Upper lobe of right lung (tissue), 1 donor: ENCODE results near the gene MYO7B. TPM values are rescaled to one million over a fixed set of nuclear protein-coding genes. Genes with fewer than 3 reads are reported as not detected.

Experiments used
- ATAC-seq: fragments of 200-7000 bp; cut with Tn5 transposase; one replicate; pipeline ENCODE4 v1.9.1; 2020; ENCODE audit warnings: mild to moderate bottlenecking, moderate library complexity
- DNase-seq: peaks from one replicate; pipeline ENCODE4 v3.0.0-alpha.2; 2020
- H3K27ac ChIP-seq: fragments of 200-600 bp; one replicate; pipeline ENCODE4 v1.8.0; 2022
- H3K27me3 ChIP-seq: fragments of 200-600 bp; one replicate; pipeline ENCODE4 v1.8.0; 2022; ENCODE audit warnings: mild to moderate bottlenecking
- H3K36me3 ChIP-seq: fragments of 200-600 bp; one replicate; pipeline ENCODE4 v1.8.0; 2022
- H3K4me1 ChIP-seq: fragments of 200-600 bp; one replicate; pipeline ENCODE4 v1.8.0; 2022
- H3K4me3 ChIP-seq: fragments of 200-600 bp; one replicate; pipeline ENCODE4 v1.8.0; 2022; ENCODE audit warnings: mild to moderate bottlenecking
- H3K9me3 ChIP-seq: fragments of 200-600 bp; one replicate; pipeline ENCODE4 v1.8.0; 2022
- intact Hi-C: fragments of 100-400 bp; cut with DNase I; formaldehyde crosslinking; loops from one replicate; pipeline ENCODE4 v1.11.0; 2022
- total RNA-seq: library from RNA; stranded (reverse); fragmentation: NEBNext Ultra II Directional; extraction: Animal tissue kit (Norgen Biotek cat#: 25700); gene quantifications from one replicate; pipeline ENCODE4 v1.2.1, GENCODE V29; 2021
- TF ChIP-seq, protein P1 (sequence below): fragments of 200-600 bp; IDR thresholded peaks from one replicate; pipeline ENCODE4 v1.8.0; 2022; ENCODE audit warnings: antibody characterized with exemption
- donor health status: DM: no; HTN: yes; CAD: no; lungs with severe emphysema.

The MYO7B gene
- total RNA-seq, 1 donor from 2014 or later, result 2.2 TPM

DNA sequence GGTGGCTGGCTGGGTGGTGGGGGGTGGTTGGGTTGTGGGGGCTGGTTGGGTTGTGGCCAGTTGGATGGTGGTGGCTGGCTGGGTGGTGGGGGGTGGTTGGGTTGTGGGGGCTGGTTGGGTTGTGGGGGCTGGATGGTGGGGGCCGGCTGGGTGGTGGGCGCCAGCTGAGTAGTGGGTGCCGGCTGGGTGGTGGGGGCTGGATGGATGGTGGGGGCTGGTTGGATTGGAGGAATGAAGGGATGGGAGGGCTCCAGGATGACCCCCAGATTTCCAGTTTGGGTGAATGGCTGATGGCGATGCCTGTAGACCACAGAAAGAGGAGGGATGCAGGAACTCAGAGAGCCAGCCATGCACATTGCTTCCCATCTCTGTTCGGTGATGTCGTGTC lies 83.7 kb downstream of the MYO7B start:
- Histone ChIP-seq H3K9me3 (no peaks in the 10 kb centered on the region), H3K4me1 (no peaks in the 10 kb centered on the region), H3K36me3 (no peaks in the 10 kb centered on the region), H3K4me3 (no peak overlapping the region), H3K27ac (no peak overlapping the region), H3K27me3 (no peaks in the 10 kb centered on the region)
- intact Hi-C loops, result no loop called here
- ATAC-seq (no peak), DNase-seq (no peak)
- TF ChIP-seq, protein P1, sequence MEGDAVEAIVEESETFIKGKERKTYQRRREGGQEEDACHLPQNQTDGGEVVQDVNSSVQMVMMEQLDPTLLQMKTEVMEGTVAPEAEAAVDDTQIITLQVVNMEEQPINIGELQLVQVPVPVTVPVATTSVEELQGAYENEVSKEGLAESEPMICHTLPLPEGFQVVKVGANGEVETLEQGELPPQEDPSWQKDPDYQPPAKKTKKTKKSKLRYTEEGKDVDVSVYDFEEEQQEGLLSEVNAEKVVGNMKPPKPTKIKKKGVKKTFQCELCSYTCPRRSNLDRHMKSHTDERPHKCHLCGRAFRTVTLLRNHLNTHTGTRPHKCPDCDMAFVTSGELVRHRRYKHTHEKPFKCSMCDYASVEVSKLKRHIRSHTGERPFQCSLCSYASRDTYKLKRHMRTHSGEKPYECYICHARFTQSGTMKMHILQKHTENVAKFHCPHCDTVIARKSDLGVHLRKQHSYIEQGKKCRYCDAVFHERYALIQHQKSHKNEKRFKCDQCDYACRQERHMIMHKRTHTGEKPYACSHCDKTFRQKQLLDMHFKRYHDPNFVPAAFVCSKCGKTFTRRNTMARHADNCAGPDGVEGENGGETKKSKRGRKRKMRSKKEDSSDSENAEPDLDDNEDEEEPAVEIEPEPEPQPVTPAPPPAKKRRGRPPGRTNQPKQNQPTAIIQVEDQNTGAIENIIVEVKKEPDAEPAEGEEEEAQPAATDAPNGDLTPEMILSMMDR, result no peak

DNA sequence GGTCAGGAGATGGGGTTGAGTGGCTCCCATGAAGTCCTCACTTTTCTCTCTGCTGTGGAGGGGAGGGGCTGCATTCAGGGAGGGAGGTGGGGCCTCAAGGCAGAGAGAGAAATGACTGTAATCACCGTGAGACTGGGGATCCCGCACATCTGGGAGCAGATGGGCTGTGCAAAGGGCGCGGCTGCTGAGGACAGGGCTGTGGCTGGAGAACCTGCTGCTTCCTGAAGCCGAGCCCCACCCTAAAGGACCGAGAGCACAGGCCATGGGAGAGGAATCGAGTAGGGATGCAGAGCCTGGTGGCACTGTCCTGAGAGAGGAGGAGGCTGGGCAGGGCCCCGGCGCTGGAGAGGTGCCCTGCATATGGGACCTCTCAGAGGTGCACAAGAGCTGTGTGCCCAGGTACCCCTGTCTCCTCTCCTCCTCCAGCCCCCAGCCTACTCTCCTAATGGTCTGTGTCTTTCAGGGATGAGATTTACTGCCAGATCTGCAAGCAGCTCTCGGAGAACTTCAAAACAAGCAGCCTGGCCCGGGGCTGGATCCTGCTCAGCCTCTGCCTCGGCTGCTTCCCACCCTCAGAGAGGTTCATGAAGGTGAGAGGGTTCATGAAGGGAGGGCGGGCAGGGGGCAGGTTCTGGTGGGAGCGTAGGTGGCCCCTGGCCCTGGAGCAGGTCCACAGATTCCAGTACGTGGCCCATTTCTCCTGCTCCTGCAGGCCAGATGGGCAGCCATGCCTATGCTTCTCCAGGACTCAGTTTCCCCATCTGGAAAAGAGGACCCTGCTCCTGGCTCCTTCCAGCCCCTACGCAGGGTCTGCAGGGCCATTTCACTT lies 84.6 kb downstream of the MYO7B start:
- H3K27me3 ChIP-seq, result no peaks in the 10 kb centered on the region
- H3K9me3 ChIP-seq, result no peaks in the 10 kb centered on the region
- no peaks in the 10 kb centered on the region for H3K36me3 ChIP-seq
- H3K27ac ChIP-seq, result no peak overlapping the region
- DNase-seq (peak; percentile 52), ATAC-seq (no peak)
- H3K4me1 ChIP-seq, result no peaks in the 10 kb centered on the region
- intact Hi-C loops, result no loop called here
- TF ChIP-seq, protein P1, result no peak
- H3K4me3 ChIP-seq, result no peak overlapping the region

DNA sequence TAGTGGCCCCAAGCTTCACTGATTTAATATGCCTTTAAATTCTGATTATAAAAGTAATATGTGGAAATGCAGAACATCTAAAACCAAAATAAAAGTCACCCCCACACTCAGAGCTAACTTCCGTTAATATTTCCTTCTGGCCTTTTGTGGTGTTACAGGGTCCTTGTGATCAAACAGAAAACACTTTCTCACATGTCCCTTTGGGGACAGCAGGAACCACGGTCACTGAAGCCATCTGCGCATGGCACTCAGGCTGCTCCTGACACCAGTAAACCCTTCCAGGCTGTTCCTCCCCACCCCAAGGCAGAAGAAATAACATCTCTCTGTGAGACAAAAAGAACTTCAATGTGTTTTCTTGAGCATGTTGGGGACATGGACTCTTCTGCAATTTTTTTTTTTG lies 85.4 kb downstream of the MYO7B start:
- Histone ChIP-seq H3K27me3 (no peaks in the 10 kb centered on the region), H3K36me3 (no peaks in the 10 kb centered on the region), H3K9me3 (no peaks in the 10 kb centered on the region), H3K4me1 (no peaks in the 10 kb centered on the region), H3K4me3 (no peak overlapping the region), H3K27ac (no peak overlapping the region)
- TF ChIP-seq, protein P1, result no peak
- intact Hi-C loops, result no loop called here
- DNase-seq (no peak), ATAC-seq (no peak)

DNA sequence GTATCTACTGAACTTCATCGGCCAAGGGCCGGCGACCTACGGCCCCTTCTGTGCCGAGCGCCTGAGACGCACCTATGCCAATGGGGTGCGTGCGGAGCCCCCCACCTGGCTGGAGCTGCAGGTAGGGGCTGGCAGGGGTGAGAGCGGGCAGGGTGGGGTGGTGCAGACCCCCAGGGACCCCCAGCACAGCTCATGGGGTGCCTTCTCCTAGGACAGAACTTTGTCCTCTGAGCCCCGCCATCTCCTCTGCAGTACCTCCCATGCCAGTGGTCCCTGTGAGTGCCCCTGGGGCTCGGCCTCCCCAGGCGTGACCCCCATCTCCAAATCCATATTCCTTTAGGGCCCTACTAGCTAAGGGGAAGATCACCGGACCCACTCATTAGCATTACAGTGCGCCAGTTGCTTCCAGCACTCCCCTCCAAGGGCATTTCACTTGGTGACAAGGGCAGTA lies 86.5 kb downstream of the MYO7B start:
- no peaks in the 10 kb centered on the region for H3K36me3 ChIP-seq
- H3K27me3 ChIP-seq, result no peaks in the 10 kb centered on the region
- H3K27ac ChIP-seq, result no peak overlapping the region
- TF ChIP-seq, protein P1, result no peak
- ATAC-seq, result no peak
- intact Hi-C loops, result no loop called here
- H3K4me1 ChIP-seq, result no peaks in the 10 kb centered on the region
- no peak overlapping the region for H3K4me3 ChIP-seq
- peak; percentile 34 for DNase-seq
- no peaks in the 10 kb centered on the region for H3K9me3 ChIP-seq

DNA sequence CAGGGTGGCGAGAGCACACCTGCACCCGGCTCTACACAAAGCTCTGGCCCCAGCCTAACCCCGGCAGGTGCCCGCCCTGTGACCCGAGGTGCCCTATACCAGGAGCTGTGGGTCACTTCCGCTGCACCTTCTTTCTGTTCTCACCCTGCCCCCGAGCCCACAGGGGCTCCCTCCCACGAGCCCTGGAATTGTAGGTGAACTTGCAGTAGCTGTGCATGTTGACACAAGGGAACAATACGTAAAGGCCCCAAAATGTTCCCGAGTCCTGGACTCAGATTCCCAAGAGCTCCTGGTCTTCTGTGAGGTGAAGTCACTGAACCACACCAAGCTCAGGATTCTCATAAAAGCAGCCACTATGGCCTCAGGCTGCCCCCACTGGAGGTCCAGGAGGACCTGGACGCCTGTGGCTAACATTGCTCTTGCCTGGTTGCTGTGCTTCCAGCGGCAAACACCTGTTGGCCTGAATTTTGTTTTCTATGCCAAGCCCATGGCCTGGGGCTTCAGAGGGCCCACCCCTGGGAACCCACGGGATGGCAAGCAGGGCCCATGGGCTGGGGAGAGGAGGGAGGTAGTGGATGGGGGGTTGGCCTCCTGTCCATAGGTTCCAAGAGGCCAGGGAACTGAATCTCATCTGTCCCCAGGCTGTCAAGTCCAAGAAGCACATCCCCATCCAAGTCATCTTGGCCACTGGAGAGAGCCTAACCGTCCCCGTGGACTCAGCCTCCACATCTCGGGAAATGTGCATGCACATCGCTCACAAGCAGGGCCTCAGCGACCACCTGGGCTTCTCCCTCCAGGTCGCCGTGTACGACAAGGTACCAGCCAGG lies 87.3 kb downstream of the MYO7B start:
- Histone ChIP-seq H3K27ac (no peak overlapping the region), H3K4me1 (no peaks in the 10 kb centered on the region), H3K36me3 (no peaks in the 10 kb centered on the region), H3K9me3 (no peaks in the 10 kb centered on the region), H3K27me3 (no peaks in the 10 kb centered on the region), H3K4me3 (no peak overlapping the region)
- intact Hi-C loops, result no loop called here
- DNase-seq, result peak; percentile 48
- TF ChIP-seq, protein P1, result no peak
- ATAC-seq, result no peak
